B cell (primary cell): Measurements from ENCODE around the gene COL5A1. TPM values are rescaled to one million over a fixed set of nuclear protein-coding genes. Genes with fewer than 3 reads are reported as not detected.

Experiments
- ATAC-seq: fragments of 200-7000 bp; cut with Tn5 transposase; one replicate; pipeline ENCODE4 v1.10.0; 2021; ENCODE audit warnings: low read depth, mild to moderate bottlenecking, moderate number of reproducible peaks, moderate library complexity
- CTCF ChIA-PET: fragments of 350-600 bp; sonication (Branson Sonifier 250); formaldehyde crosslinking; loops from one replicate; lab custom pipeline; 2021; ENCODE audit warnings: antibody characterized with exemption, inconsistent platforms; lab: Charles Lee
- POLR2A ChIA-PET: fragments of 350-600 bp; sonication (Branson Sonifier 250); formaldehyde crosslinking; loops from one replicate; lab custom pipeline; 2021; ENCODE audit warnings: antibody characterized with exemption; lab: Charles Lee
- DNase-seq: peaks from one replicate; pipeline ENCODE4 v3.0.0; 2013
- H2AFZ ChIP-seq: 2 replicates; pipeline ENCODE4 v1.6.1; 2012; ENCODE audit warnings: mild to moderate bottlenecking, low read depth, low read length; ENCODE audit not compliant: insufficient read depth, poor library complexity, severe bottlenecking
- H3K27ac ChIP-seq, 2 donors: 1 replicate in 1 of 2; 2 replicates in 1 of 2; pipeline ENCODE4 v1.5.1; 2012 to 2013; ENCODE audit warnings: low read length in 2 of 2, mild to moderate bottlenecking in 2 of 2, moderate library complexity in 1 of 2
- H3K27me3 ChIP-seq, 4 experiments: fragments of 200-600 bp in 1 of 4; sonication (generic) in 1 of 4; replicated peaks in 1 of 4; 1 replicate in 2 of 4; 2 replicates in 2 of 4; pipeline versions ENCODE4 v1.6.1 to v1.7.0; 2013 to 2016; ENCODE audit warnings: low read length in 3 of 4, mild to moderate bottlenecking in 2 of 4, mixed read lengths in 1 of 4, moderate library complexity in 1 of 4; ENCODE audit not compliant: insufficient read depth in 4 of 4, control insufficient read depth in 3 of 4; ENCODE audit errors: control extremely low read depth in 1 of 4
- H3K36me3 ChIP-seq, 2 experiments: replicated peaks in 1 of 2; 1 replicate in 1 of 2; 2 replicates in 1 of 2; pipeline versions ENCODE4 v1.6.1 to v1.7.1; 2013; ENCODE audit warnings: low read length in 1 of 2; ENCODE audit not compliant: insufficient read depth in 2 of 2, control insufficient read depth in 1 of 2; ENCODE audit errors: control extremely low read depth in 1 of 2, extremely low read depth in 1 of 2
- H3K4me1 ChIP-seq, 2 donors: fragments of 200-600 bp in 1 of 2; sonication (generic) in 1 of 2; 1 replicate in 1 of 2; 2 replicates in 1 of 2; pipeline versions ENCODE4 v1.5.1 to v1.6.1; 2013 to 2017; ENCODE audit warnings: low read length in 2 of 2; ENCODE audit not compliant: control insufficient read depth in 2 of 2, insufficient read depth in 2 of 2
- H3K4me2 ChIP-seq: replicated peaks from 2 replicates; pipeline ENCODE3; 2012; ENCODE audit warnings: mild to moderate bottlenecking, low read depth, low read length; ENCODE audit not compliant: poor library complexity, severe bottlenecking
- H3K4me3 ChIP-seq, 5 experiments: fragments of 200-600 bp in 1 of 5; sonication (generic) in 1 of 5; 1 replicate in 3 of 5; 2 replicates in 2 of 5; pipeline versions ENCODE4 v1.5.1 to v1.7.0; 2011 to 2016; ENCODE audit warnings: low read length in 4 of 5, mild to moderate bottlenecking in 4 of 5, low read depth in 2 of 5, control low read depth in 1 of 5, moderate library complexity in 1 of 5; ENCODE audit not compliant: insufficient read depth in 1 of 5; ENCODE audit errors: control extremely low read depth in 1 of 5, extremely low read depth in 1 of 5
- H3K79me2 ChIP-seq: fragments of 200-600 bp; sonication (generic); one replicate; pipeline ENCODE4 v1.6.0; 2016; ENCODE audit warnings: low read length; ENCODE audit not compliant: control insufficient read depth, insufficient read depth
- H3K9ac ChIP-seq: fragments of 200-600 bp; sonication (generic); 2 replicates; pipeline ENCODE4 v1.6.1; 2017; ENCODE audit warnings: mild to moderate bottlenecking, low read length, moderate library complexity
- H3K9me3 ChIP-seq, 3 donors: one replicate each; pipeline versions ENCODE4 v1.6.1 to v1.7.1; 2013; ENCODE audit warnings: low read length in 2 of 3; ENCODE audit not compliant: control insufficient read depth in 2 of 3, insufficient read depth in 1 of 3; ENCODE audit errors: control extremely low read depth in 1 of 3
- H4K20me1 ChIP-seq: 2 replicates; pipeline ENCODE4 v1.6.0; 2012; ENCODE audit warnings: mild to moderate bottlenecking, low read length; ENCODE audit not compliant: insufficient read depth, control insufficient read depth, poor library complexity, severe bottlenecking
- H3K27ac Mint-ChIP-seq: one replicate; pipeline ENCODE4 v1.8.0; 2021; ENCODE audit warnings: mixed read lengths
- H3K27me3 Mint-ChIP-seq: one replicate; pipeline ENCODE4 v1.8.0; 2021; ENCODE audit warnings: mixed read lengths
- H3K4me1 Mint-ChIP-seq: one replicate; pipeline ENCODE4 v1.8.0; 2021; ENCODE audit warnings: mixed read lengths
- H3K4me3 Mint-ChIP-seq: one replicate; pipeline ENCODE4 v1.8.0; 2021; ENCODE audit warnings: mixed read lengths
- H3K9me3 Mint-ChIP-seq: one replicate; pipeline ENCODE4 v1.8.0; 2022; ENCODE audit warnings: mixed read lengths; ENCODE audit not compliant: insufficient read depth
- EZH2 ChIP-seq: IDR thresholded peaks from 2 replicates; pipeline ENCODE4 v1.6.1; 2012; ENCODE audit warnings: borderline replicate concordance, low read depth, mild to moderate bottlenecking, moderate library complexity, low read length; ENCODE audit not compliant: insufficient read depth, poor library complexity, severe bottlenecking
- WGBS: methylation state at CpG from one replicate; pipeline ENCODE4 v1.1.5; 2013; ENCODE audit warnings: missing lambda C conversion rate; ENCODE audit not compliant: insufficient coverage; 5-methylcytosine and 5-hydroxymethylcytosine counted together
- intact Hi-C: fragments of 100-400 bp; cut with micrococcal nuclease; formaldehyde crosslinking; loops from one replicate; pipeline ENCODE4 v1.10.0; 2022
- polyA plus RNA-seq: library from polyadenylated mRNA; depleted of rRNA; stranded (reverse); fragments of >200 nt; gene quantifications from 2 replicates; pipeline ENCODE4 v1.2.3, GENCODE V29; 2012
- total RNA-seq, 2 donors: library from RNA; stranded (reverse); fragments of 120-200 nt in 1 of 2; gene quantifications; 1 replicate in 1 of 2; 2 replicates in 1 of 2; pipeline versions ENCODE4 v1.2.3 to v1.2.4, GENCODE V29; 2013 to 2022
- TF ChIP-seq, protein P1 (sequence below): fragments of 200-600 bp; IDR thresholded peaks from one replicate; pipeline ENCODE4 v1.8.0; 2022; ENCODE audit warnings: antibody characterized with exemption, mild to moderate bottlenecking

COL5A1 gene
- total and polyA plus RNA-seq, 2 donors (not counting 1 experiment from before 2014, with no cell fraction given): 0.06 TPM; not detected in 1

DNA sequence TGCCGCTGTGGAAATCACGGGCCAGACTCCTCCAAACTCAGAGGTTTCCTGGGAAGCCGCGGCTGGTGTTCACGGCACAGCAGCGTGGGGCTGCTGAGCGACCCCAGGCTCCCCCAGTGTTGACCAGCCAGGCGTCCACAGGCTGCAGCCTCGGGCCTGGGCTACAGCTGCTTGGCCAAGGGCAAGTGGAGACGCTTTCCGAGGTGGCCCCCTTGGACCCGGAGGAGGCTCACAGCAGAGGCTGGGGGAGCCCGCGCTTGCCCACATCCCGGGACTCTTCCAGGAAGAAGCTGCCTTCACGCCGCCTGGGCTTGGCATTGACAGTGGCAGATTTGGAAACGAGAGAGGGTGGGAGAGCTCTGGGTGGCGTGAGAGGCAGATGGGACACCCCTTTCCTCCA, 186.0 kb downstream of the COL5A1 start:
- H3K27ac Mint-ChIP-seq: peak overlapping the region; percentile 32
- Histone ChIP-seq H3K9ac (no peak overlapping the region), H3K4me1 (no peaks in the 10 kb centered on the region), H3K79me2 (no peaks in the 10 kb centered on the region), H3K4me2 (no peak overlapping the region), H4K20me1 (no peaks in the 10 kb centered on the region), H3K27ac (no peak overlapping the region), H3K4me3 (no peak overlapping the region), H3K9me3 (no peaks in the 10 kb centered on the region), H3K27me3 (no peaks in the 10 kb centered on the region), H2AFZ (no peak overlapping the region), H3K36me3 (no peaks in the 10 kb centered on the region)
- H3K9me3 Mint-ChIP-seq: no peaks in the 10 kb centered on the region
- intact Hi-C loops: no loop called here
- WGBS: 93% methylated on average over 19 of the region's 19 CpGs
- ATAC-seq (no peak), DNase-seq (no peak)
- TF ChIP-seq, protein P1, sequence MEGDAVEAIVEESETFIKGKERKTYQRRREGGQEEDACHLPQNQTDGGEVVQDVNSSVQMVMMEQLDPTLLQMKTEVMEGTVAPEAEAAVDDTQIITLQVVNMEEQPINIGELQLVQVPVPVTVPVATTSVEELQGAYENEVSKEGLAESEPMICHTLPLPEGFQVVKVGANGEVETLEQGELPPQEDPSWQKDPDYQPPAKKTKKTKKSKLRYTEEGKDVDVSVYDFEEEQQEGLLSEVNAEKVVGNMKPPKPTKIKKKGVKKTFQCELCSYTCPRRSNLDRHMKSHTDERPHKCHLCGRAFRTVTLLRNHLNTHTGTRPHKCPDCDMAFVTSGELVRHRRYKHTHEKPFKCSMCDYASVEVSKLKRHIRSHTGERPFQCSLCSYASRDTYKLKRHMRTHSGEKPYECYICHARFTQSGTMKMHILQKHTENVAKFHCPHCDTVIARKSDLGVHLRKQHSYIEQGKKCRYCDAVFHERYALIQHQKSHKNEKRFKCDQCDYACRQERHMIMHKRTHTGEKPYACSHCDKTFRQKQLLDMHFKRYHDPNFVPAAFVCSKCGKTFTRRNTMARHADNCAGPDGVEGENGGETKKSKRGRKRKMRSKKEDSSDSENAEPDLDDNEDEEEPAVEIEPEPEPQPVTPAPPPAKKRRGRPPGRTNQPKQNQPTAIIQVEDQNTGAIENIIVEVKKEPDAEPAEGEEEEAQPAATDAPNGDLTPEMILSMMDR: no peak
- no peak for TF ChIP-seq EZH2
- ChIA-PET CTCF (no interaction called here), POLR2A (no interaction called here)
- H3K4me1 Mint-ChIP-seq: no peaks in the 10 kb centered on the region
- no peak overlapping the region for H3K4me3 Mint-ChIP-seq
- H3K27me3 Mint-ChIP-seq: no peaks in the 10 kb centered on the region

DNA sequence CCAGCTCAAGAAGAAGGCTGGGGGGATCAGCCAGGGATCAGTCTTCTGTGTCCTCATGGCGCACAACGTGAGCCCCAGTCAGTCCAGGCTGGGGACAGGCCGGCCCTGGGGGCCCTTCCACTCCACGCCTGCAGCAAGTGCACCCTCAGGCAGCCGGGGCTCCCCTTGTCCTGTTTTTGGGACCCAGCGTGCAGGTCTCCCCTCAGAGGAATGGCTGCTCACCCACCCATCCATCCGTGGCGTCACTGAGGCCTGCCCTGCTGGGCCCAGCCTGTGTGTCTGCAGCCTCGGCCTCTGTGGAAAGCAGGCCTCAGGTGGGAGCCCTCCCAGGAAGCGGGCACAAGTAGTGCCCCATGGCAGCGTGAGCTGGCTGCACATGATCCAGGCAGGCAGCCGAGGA, 186.4 kb downstream of the COL5A1 start:
- 94% methylated on average over 12 of the region's 12 CpGs for WGBS
- Mint-ChIP-seq H3K4me1 (no peaks in the 10 kb centered on the region), H3K27me3 (no peaks in the 10 kb centered on the region), H3K9me3 (no peaks in the 10 kb centered on the region), H3K27ac (no peak overlapping the region), H3K4me3 (no peak overlapping the region)
- H3K9me3 ChIP-seq: no peaks in the 10 kb centered on the region
- H3K4me1 ChIP-seq: no peaks in the 10 kb centered on the region
- DNase-seq: no peak
- no peak for TF ChIP-seq EZH2
- TF ChIP-seq, protein P1: no peak
- H4K20me1 ChIP-seq: no peaks in the 10 kb centered on the region
- H3K27me3 ChIP-seq: no peaks in the 10 kb centered on the region
- no peak overlapping the region for H3K27ac ChIP-seq
- no peak overlapping the region for H3K4me3 ChIP-seq
- CTCF ChIA-PET: no interaction called here
- intact Hi-C loops: no loop called here
- no peak for ATAC-seq
- H3K9ac ChIP-seq: no peak overlapping the region
- H3K36me3 ChIP-seq: no peaks in the 10 kb centered on the region
- no peaks in the 10 kb centered on the region for H3K79me2 ChIP-seq
- H2AFZ ChIP-seq: no peak overlapping the region
- POLR2A ChIA-PET: no interaction called here
- H3K4me2 ChIP-seq: no peak overlapping the region
